ENCODE results near the gene SLC18A3.

The SLC18A3 gene

GRCh38 chr10:49653273-49653929, 43.3 kb downstream of the SLC18A3 start:
- DNase-seq: no peak

DNA sequence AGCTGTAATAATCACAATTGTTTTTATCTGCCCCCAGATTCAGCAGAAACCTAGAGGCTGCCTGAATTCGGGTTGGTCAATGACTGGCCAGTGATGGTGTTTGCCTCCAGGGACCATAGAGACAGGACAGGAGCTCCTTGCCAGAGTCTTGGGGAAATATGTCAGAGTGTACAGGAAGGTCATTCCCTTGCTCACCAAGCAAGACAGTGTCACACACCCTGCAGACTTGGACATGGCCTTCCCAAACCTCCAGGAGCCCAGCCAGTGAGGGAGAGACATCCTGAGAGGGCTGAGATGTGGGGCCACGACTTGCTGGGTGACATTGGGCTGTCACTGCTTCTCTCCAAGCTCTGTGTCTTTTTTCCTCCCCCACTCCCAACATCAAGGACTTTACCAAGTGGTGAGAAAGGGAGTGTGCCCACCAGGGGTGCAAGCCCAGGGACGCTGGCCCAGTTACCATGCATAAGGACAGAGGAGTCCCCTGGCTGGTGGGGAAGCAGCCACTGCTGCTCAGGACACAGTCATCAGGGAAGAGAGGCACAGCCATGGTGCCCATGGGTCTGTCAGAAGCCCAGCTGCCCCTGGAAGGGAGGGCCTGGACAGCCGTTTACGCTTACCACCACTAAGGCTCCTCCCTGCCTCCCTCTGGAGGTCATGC, 44.1 kb downstream of the SLC18A3 start:
- no peak for DNase-seq

- DNase-seq: no peak
These were observed 45.0 kb downstream of the SLC18A3 start for GRCh38 chr10:49655099-49655498.

DNA sequence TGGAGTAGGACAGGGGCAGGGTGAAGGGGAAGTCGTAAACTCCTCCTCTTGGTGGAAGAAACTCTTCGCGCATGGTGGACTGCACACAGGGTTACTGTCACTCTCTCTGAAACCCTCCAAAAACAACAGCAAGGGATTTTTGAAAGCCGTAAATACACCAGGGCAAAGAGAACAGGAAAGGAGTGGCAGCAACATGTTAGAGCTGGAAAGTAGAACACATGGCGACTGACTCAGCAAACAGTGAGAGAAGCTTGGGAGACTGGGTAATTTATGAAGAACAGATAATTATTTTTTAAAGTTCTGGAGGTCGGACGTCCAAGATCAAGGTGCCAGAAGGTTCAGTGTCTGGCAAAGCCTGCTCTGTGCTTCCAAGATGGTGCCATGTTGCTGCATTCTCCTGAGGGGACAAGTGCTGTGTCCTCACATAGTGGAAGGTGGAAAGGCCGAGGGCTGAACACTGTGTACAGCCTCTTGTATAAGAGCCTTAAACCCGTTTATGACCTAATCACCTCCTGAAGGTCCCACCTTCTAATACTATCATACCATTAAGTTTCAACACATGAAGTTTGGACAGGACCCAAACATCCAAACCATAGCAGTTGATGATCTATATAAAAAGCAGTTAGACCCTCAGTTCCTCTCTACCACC, 46.9 kb downstream of the SLC18A3 start:
- no peak for DNase-seq

DNA sequence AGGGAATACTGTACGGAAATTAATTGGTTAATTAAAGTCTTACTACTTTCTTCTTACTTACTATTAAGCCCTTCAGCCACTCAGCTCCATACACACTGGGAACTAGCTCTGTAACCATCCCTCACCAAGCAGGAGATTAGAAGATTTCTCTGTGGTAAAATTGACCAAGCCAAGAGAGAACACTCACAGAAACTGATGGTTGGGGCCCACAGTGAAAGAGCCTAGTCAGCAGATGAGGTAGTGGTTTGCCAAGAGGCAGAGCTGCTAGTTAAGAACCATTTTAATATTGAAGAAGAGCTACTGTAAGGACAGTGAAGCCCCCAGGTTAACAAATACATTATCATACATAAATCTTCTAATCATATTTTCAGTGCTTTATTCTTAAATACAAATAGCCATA, 47.5 kb downstream of the SLC18A3 start:
- DNase-seq: no peak

DNA sequence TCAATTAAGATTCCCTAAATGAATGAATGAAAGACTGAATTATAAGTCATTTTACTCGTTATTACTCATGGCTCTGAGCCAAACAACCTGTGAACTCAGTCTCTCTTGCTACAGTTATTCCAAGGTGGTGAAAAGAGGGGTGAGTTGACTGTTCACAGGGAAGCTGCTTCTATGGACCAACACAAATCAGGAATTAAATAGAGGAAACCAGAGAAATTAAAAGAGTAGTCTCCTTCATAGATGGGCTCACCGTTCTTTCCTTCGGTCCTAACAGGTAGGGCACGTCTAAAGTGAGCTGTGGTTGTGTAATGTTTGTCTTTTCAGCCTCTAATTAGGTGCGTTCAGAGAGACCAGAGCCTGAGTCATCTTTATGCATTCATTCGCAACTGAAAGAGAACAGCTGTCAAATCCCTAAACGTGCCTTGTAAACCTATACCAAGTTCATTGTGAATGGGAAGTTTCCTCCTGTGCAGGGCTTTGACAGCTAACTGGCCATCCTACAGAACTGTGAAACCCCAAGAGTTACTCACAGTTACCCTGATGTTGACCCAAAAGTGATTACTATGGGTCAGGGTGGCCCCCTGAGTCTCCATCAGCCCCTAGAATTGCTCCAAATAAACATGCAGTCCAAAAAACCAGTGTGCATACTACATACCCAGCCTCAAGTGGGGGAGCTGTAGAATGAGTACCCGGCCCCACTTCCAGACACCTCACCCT, 51.2 kb downstream of the SLC18A3 start:
- no peak for DNase-seq

Data from central memory CD4-positive, alpha-beta T cell (primary cell).